MCF 10A (cell line): ENCODE results near the gene PRSS56. TPM values are rescaled to one million over a fixed set of nuclear protein-coding genes. Genes with fewer than 3 reads are reported as not detected.
"Not testable (repeated sequence)": the region's sequence is repeated elsewhere in the genome, so short reads cannot be mapped to it uniquely, and the experiment has no call there.

Source experiments
- BruUV-seq: library from RNA; stranded (reverse); fragments of 400-500 nt; replicated peaks from 2 replicates; lab custom pipeline; 2021; lab: Mats Ljungman, UMichigan
- CTCF ChIA-PET: fragments of 300-600 bp; sonication (Branson Sonifier 250); formaldehyde crosslinking; extraction: SDS; loops from one replicate; lab custom pipeline; 2021; ENCODE audit warnings: antibody characterized with exemption, inconsistent platforms; lab: Yijun Ruan, JAX
- POLR2A ChIA-PET: fragments of 300-600, 350-650 bp; sonication (Branson Sonifier 250); formaldehyde crosslinking; extraction: SDS; loops from one replicate; lab custom pipeline; 2020; ENCODE audit warnings: antibody characterized with exemption, inconsistent platforms; lab: Yijun Ruan, JAX
- DNase-seq: peaks from one replicate; pipeline ENCODE4 v3.0.0-alpha.2; 2018; ENCODE audit not compliant: unreplicated experiment
- H3K27ac Mint-ChIP-seq: one replicate; pipeline ENCODE4 v1.8.0; 2022; ENCODE audit warnings: mild to moderate bottlenecking, low read depth, mixed read lengths; ENCODE audit not compliant: unreplicated experiment
- H3K27me3 Mint-ChIP-seq: one replicate; pipeline ENCODE4 v1.8.0; 2022; ENCODE audit warnings: mixed read lengths; ENCODE audit not compliant: insufficient read depth, unreplicated experiment
- H3K36me3 Mint-ChIP-seq: one replicate; pipeline ENCODE4 v1.8.0; 2022; ENCODE audit warnings: mild to moderate bottlenecking, moderate library complexity, mixed read lengths; ENCODE audit not compliant: insufficient read depth, unreplicated experiment
- H3K4me1 Mint-ChIP-seq: one replicate; pipeline ENCODE4 v1.8.0; 2022; ENCODE audit warnings: mixed read lengths; ENCODE audit not compliant: insufficient read depth, unreplicated experiment
- H3K4me3 Mint-ChIP-seq: one replicate; pipeline ENCODE4 v1.8.0; 2022; ENCODE audit warnings: mild to moderate bottlenecking, moderate library complexity, mixed read lengths; ENCODE audit not compliant: unreplicated experiment
- H3K9me3 Mint-ChIP-seq: one replicate; pipeline ENCODE4 v1.8.0; 2022; ENCODE audit warnings: mixed read lengths; ENCODE audit not compliant: unreplicated experiment
- intact Hi-C: fragments of 100-400 bp; cut with micrococcal nuclease; formaldehyde crosslinking; loops from 2 replicates; pipeline ENCODE4 v1.14.1; 2022
- total RNA-seq: library from RNA; stranded (reverse); gene quantifications from 2 replicates; pipeline ENCODE4 v1.2.3, GENCODE V29; 2022
- TF ChIP-seq, protein P1 (sequence below): fragments of 200-600 bp; IDR thresholded peaks from one replicate; pipeline ENCODE4 v1.8.0; 2022; ENCODE audit warnings: antibody characterized with exemption, mild to moderate bottlenecking; ENCODE audit not compliant: unreplicated experiment

The PRSS56 gene
- total RNA-seq, 1 experiment from 2014 or later, result not detected

GRCh38 chr2:232530626-232531260 is 10.6 kb downstream of the PRSS56 start:
- no peaks in the 10 kb centered on the region for H3K9me3 Mint-ChIP-seq
- no peak overlapping the region for H3K4me3 Mint-ChIP-seq
- POLR2A ChIA-PET, result interaction anchor here (1.0 kb wide), 1 partner anchor 9 kb away, joined by 3 read pairs; the partner anchor contains the start of gene CHRNG
- intact Hi-C loops, result no loop called here
- peaks cover 5% of the 10 kb centered on the region for H3K4me1 Mint-ChIP-seq
- no peak overlapping the region for H3K27ac Mint-ChIP-seq
- H3K27me3 Mint-ChIP-seq, result no peaks in the 10 kb centered on the region
- DNase-seq, result no peak
- TF ChIP-seq, protein P1, sequence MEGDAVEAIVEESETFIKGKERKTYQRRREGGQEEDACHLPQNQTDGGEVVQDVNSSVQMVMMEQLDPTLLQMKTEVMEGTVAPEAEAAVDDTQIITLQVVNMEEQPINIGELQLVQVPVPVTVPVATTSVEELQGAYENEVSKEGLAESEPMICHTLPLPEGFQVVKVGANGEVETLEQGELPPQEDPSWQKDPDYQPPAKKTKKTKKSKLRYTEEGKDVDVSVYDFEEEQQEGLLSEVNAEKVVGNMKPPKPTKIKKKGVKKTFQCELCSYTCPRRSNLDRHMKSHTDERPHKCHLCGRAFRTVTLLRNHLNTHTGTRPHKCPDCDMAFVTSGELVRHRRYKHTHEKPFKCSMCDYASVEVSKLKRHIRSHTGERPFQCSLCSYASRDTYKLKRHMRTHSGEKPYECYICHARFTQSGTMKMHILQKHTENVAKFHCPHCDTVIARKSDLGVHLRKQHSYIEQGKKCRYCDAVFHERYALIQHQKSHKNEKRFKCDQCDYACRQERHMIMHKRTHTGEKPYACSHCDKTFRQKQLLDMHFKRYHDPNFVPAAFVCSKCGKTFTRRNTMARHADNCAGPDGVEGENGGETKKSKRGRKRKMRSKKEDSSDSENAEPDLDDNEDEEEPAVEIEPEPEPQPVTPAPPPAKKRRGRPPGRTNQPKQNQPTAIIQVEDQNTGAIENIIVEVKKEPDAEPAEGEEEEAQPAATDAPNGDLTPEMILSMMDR, result no peak
- H3K36me3 Mint-ChIP-seq, result no peaks in the 10 kb centered on the region
- no TSS peak for BruUV-seq
- CTCF ChIA-PET, result interaction anchor here (0.6 to 1.4 kb wide), 3 partner anchors 9 to 204 kb away, joined by 3 to 6 read pairs (median 5); no protein-coding TSS in a partner anchor

DNA sequence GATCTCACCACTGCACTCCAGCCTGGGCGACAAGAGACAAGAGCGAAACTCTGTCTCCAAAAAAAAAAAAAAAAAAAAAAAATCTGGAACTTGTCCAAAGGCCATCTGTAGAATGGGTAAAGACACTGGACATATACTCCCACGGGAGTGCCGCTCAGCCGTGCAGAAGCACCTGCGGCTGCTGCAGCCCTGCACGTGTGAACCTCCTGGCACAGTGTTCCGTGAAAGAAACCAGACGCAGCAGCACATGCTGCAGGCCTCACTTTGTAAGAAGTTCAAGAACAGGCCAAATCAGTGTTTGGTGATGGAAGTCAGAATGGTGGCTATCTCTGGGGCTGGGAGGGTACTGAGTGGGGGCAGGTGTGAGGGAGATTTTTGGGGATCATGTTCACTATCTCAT is 12.2 kb downstream of the PRSS56 start:
- Mint-ChIP-seq H3K27ac (no peak overlapping the region), H3K36me3 (no peaks in the 10 kb centered on the region), H3K27me3 (no peaks in the 10 kb centered on the region), H3K4me3 (no peak overlapping the region), H3K4me1 (peaks cover 5% of the 10 kb centered on the region), H3K9me3 (peaks cover 6% of the 10 kb centered on the region)
- no peak for DNase-seq
- ChIA-PET POLR2A (interaction anchor here (0.8 kb wide), 1 partner anchor 14 kb away, joined by 4 read pairs; no protein-coding TSS in a partner anchor), CTCF (interaction anchor here (0.6 to 2.1 kb wide), 3 partner anchors 12 to 17 kb away, joined by 3 to 5 read pairs (median 4); partner anchors contain the start of gene PRSS56)
- no TSS peak for BruUV-seq
- intact Hi-C loops, result no loop called here
- TF ChIP-seq, protein P1, result no peak

DNA sequence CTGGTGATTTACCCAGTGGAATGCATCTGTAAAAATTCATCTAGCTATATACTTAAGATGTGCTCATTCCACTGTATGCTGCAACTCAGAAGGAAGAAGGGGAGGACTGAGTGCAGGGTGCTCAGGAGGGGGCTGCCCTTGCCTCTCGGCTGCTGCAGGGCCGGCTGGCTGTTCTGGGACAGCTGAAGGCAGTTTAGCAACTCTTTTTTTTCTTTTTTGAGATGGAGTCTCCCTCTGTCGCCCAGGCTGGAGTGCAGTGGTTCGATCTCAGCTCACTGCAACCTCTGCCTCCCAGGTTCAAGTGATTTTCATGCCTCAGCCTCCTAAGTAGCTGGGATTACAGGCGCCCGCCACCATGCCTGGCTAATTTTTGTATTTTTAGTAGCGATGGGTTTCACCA is 12.6 kb downstream of the PRSS56 start:
- BruUV-seq, H3K4me3 Mint-ChIP-seq, H3K4me1 Mint-ChIP-seq, DNase-seq, H3K36me3 Mint-ChIP-seq, H3K27me3 Mint-ChIP-seq, H3K27ac Mint-ChIP-seq, H3K9me3 Mint-ChIP-seq, intact Hi-C loops: not testable (repeated sequence)
- ChIA-PET CTCF (interaction anchor here (1.1 to 2.1 kb wide), 2 partner anchors 13 to 17 kb away, joined by 3 to 4 read pairs; partner anchors contain the start of gene PRSS56), POLR2A (interaction anchor here (0.7 to 0.8 kb wide), 2 partner anchors 14 to 603 kb away, joined by 3 to 4 read pairs; no protein-coding TSS in a partner anchor)

DNA sequence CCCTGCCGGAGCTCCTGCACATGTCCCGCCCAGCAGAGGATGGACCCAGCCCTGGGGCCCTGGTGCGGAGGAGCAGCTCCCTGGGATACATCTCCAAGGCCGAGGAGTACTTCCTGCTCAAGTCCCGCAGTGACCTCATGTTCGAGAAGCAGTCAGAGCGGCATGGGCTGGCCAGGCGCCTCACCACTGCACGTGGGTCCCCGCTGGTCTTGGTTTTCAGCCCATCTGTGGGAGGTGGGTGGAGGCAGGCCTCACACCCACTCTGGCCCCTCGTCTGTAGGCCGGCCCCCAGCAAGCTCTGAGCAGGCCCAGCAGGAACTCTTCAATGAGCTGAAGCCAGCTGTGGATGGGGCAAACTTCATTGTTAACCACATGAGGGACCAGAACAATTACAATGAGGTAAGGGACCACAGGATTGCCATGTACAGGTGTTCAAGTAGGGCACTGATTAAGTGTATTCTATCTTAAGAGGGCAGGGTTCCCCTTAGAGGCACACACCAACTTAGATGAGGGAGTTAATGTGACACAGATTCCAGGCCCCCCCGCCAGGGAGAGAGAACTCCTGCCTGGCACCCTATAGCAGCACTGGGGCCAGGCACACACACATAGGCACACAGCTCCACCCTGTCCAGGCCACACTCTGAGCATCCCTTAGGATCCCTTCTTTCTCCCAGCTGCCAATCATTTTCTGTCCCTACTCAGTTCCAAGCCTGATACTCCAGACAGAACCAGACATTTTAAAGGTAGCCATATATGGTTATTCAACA is 13.9 kb downstream of the PRSS56 start:
- peaks cover 6% of the 10 kb centered on the region for H3K9me3 Mint-ChIP-seq
- peaks cover 1% of the 10 kb centered on the region for H3K4me1 Mint-ChIP-seq
- no peaks in the 10 kb centered on the region for H3K27me3 Mint-ChIP-seq
- no peak overlapping the region for H3K27ac Mint-ChIP-seq
- TF ChIP-seq, protein P1, result no peak
- DNase-seq, result no peak
- no peaks in the 10 kb centered on the region for H3K36me3 Mint-ChIP-seq
- no peak overlapping the region for H3K4me3 Mint-ChIP-seq
- POLR2A ChIA-PET, result interaction anchor here (0.6 kb wide), 1 partner anchor 819 kb away, joined by 3 read pairs; no protein-coding TSS in a partner anchor
- intact Hi-C loops, result no loop called here
- CTCF ChIA-PET, result no interaction called here
- BruUV-seq, result no TSS peak
